ENCODE measurements around the gene CHRD. TPM values are rescaled to one million over a fixed set of nuclear protein-coding genes. Genes with fewer than 3 reads are reported as not detected.

The CHRD gene
- polyA plus RNA-seq, 1 of the 3 experiments (the other 2 are of a cell fraction): 0.95 TPM

DNA sequence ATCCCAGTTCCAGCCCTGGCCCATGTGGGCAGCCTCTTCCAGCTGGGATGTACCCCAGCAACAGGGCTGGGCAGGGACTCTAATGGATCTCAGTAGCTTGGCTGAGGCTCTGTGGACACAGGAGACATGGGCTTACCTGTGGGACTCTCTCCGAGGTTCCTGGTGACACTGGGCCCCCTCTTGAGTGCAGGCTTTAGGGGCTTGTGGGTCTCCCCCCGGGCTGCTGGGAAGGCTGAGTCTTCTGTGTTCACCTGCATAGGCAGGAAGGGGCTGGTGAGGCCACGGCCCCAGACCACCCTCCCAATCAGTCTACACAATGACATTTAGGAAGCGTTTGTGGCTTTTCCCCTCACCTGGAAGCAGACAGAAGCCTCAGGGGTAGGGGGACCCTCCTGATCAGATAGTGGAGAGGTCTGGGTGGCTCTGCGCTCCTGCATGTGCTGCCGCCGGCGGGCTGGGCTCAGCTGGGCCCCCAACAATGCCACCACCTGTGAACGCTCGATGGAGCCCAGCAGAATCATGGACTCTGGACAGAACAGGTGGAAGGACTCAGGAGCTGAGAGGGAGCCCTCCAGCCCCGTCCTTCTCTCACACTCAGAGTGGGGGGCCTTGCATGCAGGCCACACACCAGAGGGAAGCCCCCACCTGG is 26.8 kb upstream of the CHRD start:
- Histone ChIP-seq H3K9me3 (no peaks in the 10 kb centered on the region), H3F3A (replicated peaks; ENCODE audit: insufficient read depth) (no peaks in the 10 kb centered on the region), H4K20me1 (ENCODE audit: insufficient read depth) (no peaks in the 10 kb centered on the region), H3K9me2 (no peaks in the 10 kb centered on the region), H3K36me3 (replicated peaks in 1 of 2; ENCODE audit: control insufficient read depth in 1 of 2, insufficient read depth in 2 of 2, low read length in 1 of 2) (peaks cover 3 to 37% of the 10 kb centered on the region in 2 experiments), H3K4me1 (ENCODE audit: control insufficient read depth in 1 of 2, insufficient read depth in 2 of 2, low read depth in 1 of 2, low read length in 1 of 2) (peaks cover 0 to 18% of the 10 kb centered on the region in 2 experiments; a peak in 1 of 4 replicates), H3K79me2 (ENCODE audit: insufficient read depth) (no peaks in the 10 kb centered on the region), H3K27ac (ENCODE audit: low read depth in 2 of 2, low read length in 1 of 2) (no peak overlapping the region; a peak in 1 of 4 replicates), H3K27me3 (ENCODE audit: insufficient read depth) (no peaks in the 10 kb centered on the region), H2AFZ (ENCODE audit: low read depth) (no peak overlapping the region), H3K9ac (no peak overlapping the region), H3K4me2 (no peak overlapping the region), H3K4me3 (ENCODE audit: low read depth in 2 of 2, low read length in 1 of 2) (no peak overlapping the region)
- POLR2A ChIA-PET: interaction anchor here (1.5 to 2.9 kb wide), 2 partner anchors 8 to 15 kb away, joined by 4 to 19 read pairs; partner anchors contain the start of gene FAM131A
- WGBS (ENCODE audit: low lambda C conversion rate): 100% methylated on average over 1 of the region's 11 CpGs
- CTCF ChIA-PET: interaction anchor here (0.7 to 5.3 kb wide), 23 partner anchors 9 to 451 kb away, joined by 3 to 63 read pairs (median 4); partner anchors contain the start of genes CLCN2, EEF1AKMT4, FAM131A and POLR2H
- DNase-seq: no peak
- TF ChIP-seq, protein P1, sequence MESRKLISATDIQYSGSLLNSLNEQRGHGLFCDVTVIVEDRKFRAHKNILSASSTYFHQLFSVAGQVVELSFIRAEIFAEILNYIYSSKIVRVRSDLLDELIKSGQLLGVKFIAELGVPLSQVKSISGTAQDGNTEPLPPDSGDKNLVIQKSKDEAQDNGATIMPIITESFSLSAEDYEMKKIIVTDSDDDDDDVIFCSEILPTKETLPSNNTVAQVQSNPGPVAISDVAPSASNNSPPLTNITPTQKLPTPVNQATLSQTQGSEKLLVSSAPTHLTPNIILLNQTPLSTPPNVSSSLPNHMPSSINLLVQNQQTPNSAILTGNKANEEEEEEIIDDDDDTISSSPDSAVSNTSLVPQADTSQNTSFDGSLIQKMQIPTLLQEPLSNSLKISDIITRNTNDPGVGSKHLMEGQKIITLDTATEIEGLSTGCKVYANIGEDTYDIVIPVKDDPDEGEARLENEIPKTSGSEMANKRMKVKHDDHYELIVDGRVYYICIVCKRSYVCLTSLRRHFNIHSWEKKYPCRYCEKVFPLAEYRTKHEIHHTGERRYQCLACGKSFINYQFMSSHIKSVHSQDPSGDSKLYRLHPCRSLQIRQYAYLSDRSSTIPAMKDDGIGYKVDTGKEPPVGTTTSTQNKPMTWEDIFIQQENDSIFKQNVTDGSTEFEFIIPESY (IDR thresholded peaks at IDR 0.05; ENCODE audit: borderline replicate concordance, low read depth): no peak
- TF ChIP-seq RAD21 (IDR thresholded peaks at IDR 0.05; ENCODE audit: low read length): no peak
- TF ChIP-seq RFX5 (IDR thresholded peaks at IDR 0.05; ENCODE audit: low read length): no peak
- TF ChIP-seq, protein P2, sequence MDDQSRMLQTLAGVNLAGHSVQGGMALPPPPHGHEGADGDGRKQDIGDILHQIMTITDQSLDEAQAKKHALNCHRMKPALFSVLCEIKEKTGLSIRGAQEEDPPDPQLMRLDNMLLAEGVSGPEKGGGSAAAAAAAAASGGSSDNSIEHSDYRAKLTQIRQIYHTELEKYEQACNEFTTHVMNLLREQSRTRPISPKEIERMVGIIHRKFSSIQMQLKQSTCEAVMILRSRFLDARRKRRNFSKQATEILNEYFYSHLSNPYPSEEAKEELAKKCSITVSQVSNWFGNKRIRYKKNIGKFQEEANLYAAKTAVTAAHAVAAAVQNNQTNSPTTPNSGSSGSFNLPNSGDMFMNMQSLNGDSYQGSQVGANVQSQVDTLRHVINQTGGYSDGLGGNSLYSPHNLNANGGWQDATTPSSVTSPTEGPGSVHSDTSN (IDR thresholded peaks at IDR 0.05): no peak
- TF ChIP-seq RCOR1 (IDR thresholded peaks at IDR 0.05; ENCODE audit: low read length): no peak
- no peak for TF ChIP-seq TAF1 (IDR thresholded peaks at IDR 0.05; ENCODE audit: borderline replicate concordance, low read depth, low read length)
- no peak for TF ChIP-seq YY1 (IDR thresholded peaks at IDR 0.05; ENCODE audit: low read depth)
- TF ChIP-seq FOXM1 (IDR thresholded peaks at IDR 0.05; ENCODE audit: low read depth): no peak
- no peak for TF ChIP-seq SIN3A (IDR thresholded peaks at IDR 0.05; ENCODE audit: borderline replicate concordance, low read depth, low read length)
- TF ChIP-seq SMC3 (IDR thresholded peaks at IDR 0.05; ENCODE audit: low read depth, low read length): no peak
- no peak for TF ChIP-seq FOXJ3 (CRISPR knock-in tag; IDR thresholded peaks at IDR 0.05)
- TF ChIP-seq, protein P3, sequence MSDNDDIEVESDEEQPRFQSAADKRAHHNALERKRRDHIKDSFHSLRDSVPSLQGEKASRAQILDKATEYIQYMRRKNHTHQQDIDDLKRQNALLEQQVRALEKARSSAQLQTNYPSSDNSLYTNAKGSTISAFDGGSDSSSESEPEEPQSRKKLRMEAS (IDR thresholded peaks at IDR 0.05; ENCODE audit: low read depth): no peak
- TF ChIP-seq, protein P4, sequence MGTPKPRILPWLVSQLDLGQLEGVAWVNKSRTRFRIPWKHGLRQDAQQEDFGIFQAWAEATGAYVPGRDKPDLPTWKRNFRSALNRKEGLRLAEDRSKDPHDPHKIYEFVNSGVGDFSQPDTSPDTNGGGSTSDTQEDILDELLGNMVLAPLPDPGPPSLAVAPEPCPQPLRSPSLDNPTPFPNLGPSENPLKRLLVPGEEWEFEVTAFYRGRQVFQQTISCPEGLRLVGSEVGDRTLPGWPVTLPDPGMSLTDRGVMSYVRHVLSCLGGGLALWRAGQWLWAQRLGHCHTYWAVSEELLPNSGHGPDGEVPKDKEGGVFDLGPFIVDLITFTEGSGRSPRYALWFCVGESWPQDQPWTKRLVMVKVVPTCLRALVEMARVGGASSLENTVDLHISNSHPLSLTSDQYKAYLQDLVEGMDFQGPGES (IDR thresholded peaks at IDR 0.05; ENCODE audit: low read depth, low read length): no peak
- TF ChIP-seq POLR2AphosphoS5 (IDR thresholded peaks at IDR 0.05; ENCODE audit: low read depth, low read length): no peak
- no peak for TF ChIP-seq MEF2A (IDR thresholded peaks at IDR 0.05; ENCODE audit: borderline replicate concordance, low read depth)
- TF ChIP-seq TEAD4 (IDR thresholded peaks at IDR 0.05; ENCODE audit: borderline replicate concordance, insufficient read depth): no peak
